Measurements from ENCODE around the gene CTAGE1.

- no peak for TF ChIP-seq CTCF (IDR thresholded peaks at IDR 0.05)
- TF ChIP-seq POLR2A (IDR thresholded peaks at IDR 0.05), result no peak
Measured at GRCh38 chr18:22466608-22467395, 49.1 kb upstream of the CTAGE1 start.
